SU-DHL-6 (cell line): Measurements from ENCODE around the gene SLC25A44.

Experiments
- H2AFZ ChIP-seq: fragments of 200-600 bp; sonication (generic); 2 replicates; pipeline ENCODE4 v1.6.1; 2014; ENCODE audit warnings: low read depth, mild to moderate bottlenecking, moderate library complexity, mixed read lengths, antibody characterized with exemption, low read length; ENCODE audit not compliant: severe bottlenecking
- H3F3A ChIP-seq: fragments of 200-600 bp; shearing (Covaris generic); 2 replicates; pipeline ENCODE4 v1.6.0; 2016; ENCODE audit warnings: antibody characterized with exemption, mild to moderate bottlenecking; ENCODE audit not compliant: insufficient read depth
- H3K27ac ChIP-seq: fragments of 200-600 bp; sonication (generic); 2 replicates; pipeline ENCODE4 v1.5.1; 2016; ENCODE audit warnings: low read depth, mild to moderate bottlenecking, low read length, moderate library complexity, mixed read lengths
- H3K27me3 ChIP-seq: fragments of 200-600 bp; sonication (generic), shearing (Covaris generic); 2 replicates; pipeline ENCODE4 v1.6.0; 2014; ENCODE audit warnings: mild to moderate bottlenecking, low read length
- H3K36me3 ChIP-seq: fragments of 200-600 bp; sonication (generic); 2 replicates; pipeline ENCODE4 v1.6.1; 2014; ENCODE audit warnings: mild to moderate bottlenecking, low read length, mixed read lengths
- H3K4me2 ChIP-seq: fragments of 300-600, 200-600 bp; shearing (Covaris generic), sonication (generic); 2 replicates; pipeline ENCODE4 v1.6.0; 2014; ENCODE audit warnings: low read length, low read depth, mild to moderate bottlenecking; ENCODE audit not compliant: poor library complexity, severe bottlenecking
- H3K4me3 ChIP-seq: fragments of 200-600 bp; sonication (generic); 2 replicates; pipeline ENCODE4 v1.5.1; 2014; ENCODE audit warnings: antibody characterized with exemption, low read length, mild to moderate bottlenecking, mixed read lengths; ENCODE audit not compliant: insufficient read depth, poor library complexity, severe bottlenecking
- H3K79me2 ChIP-seq: fragments of 200-600 bp; sonication (generic); 2 replicates; pipeline ENCODE4 v1.6.1; 2014; ENCODE audit warnings: mild to moderate bottlenecking, low read length, moderate library complexity; ENCODE audit not compliant: insufficient read depth
- H3K9ac ChIP-seq: fragments of 200-600 bp; sonication (generic); 2 replicates; pipeline ENCODE4 v1.7.0; 2014; ENCODE audit warnings: mild to moderate bottlenecking, low read length
- H3K9me2 ChIP-seq: fragments of 200-600 bp; sonication (generic); replicated peaks from 2 replicates; pipeline ENCODE4 v1.6.1; 2014; ENCODE audit warnings: low read length; ENCODE audit not compliant: insufficient read depth
- H3K9me3 ChIP-seq: fragments of 200-600 bp; sonication (generic); 2 replicates; pipeline ENCODE4 v1.6.1; 2014; ENCODE audit warnings: low read length, mixed read lengths; ENCODE audit not compliant: insufficient read depth
- H4K20me1 ChIP-seq: fragments of 200-600 bp; sonication (generic); 2 replicates; pipeline ENCODE4 v1.6.1; 2014; ENCODE audit warnings: low read depth, mild to moderate bottlenecking, antibody characterized with exemption, low read length, moderate library complexity, mixed read lengths
- EZH2phosphoT487 ChIP-seq: fragments of 200-600 bp; sonication (generic), shearing (Covaris generic); conservative IDR thresholded peaks from 2 replicates; pipeline ENCODE4 v1.6.1; 2018; ENCODE audit warnings: mild to moderate bottlenecking, antibody characterized with exemption, low read length, moderate library complexity, mixed read lengths
- TF ChIP-seq, protein P1 (sequence below): fragments of 200-600 bp; sonication (generic); IDR thresholded peaks from one replicate; pipeline ENCODE4 v1.5.1; 2017; ENCODE audit warnings: antibody characterized with exemption, mild to moderate bottlenecking, low read length, moderate library complexity; ENCODE audit not compliant: insufficient read depth, poor library complexity, severe bottlenecking

SLC25A44 gene

GRCh38 chr1:156146020-156146768 lies 47.7 kb upstream of the SLC25A44 start:
- Histone ChIP-seq H3K4me2 (peak overlapping the region; percentile 98), H3F3A (peaks cover 44% of the 10 kb centered on the region), H2AFZ (peak overlapping the region; percentile 65), H4K20me1 (no peaks in the 10 kb centered on the region), H3K9ac (peak overlapping the region; percentile 67), H3K4me3 (no peak overlapping the region), H3K27me3 (no peaks in the 10 kb centered on the region), H3K9me2 (no peaks in the 10 kb centered on the region), H3K27ac (peak overlapping the region; percentile 94), H3K9me3 (no peaks in the 10 kb centered on the region), H3K79me2 (no peaks in the 10 kb centered on the region; the same call in 1 of the 2 replicates), H3K36me3 (no peaks in the 10 kb centered on the region)
- TF ChIP-seq, protein P1, sequence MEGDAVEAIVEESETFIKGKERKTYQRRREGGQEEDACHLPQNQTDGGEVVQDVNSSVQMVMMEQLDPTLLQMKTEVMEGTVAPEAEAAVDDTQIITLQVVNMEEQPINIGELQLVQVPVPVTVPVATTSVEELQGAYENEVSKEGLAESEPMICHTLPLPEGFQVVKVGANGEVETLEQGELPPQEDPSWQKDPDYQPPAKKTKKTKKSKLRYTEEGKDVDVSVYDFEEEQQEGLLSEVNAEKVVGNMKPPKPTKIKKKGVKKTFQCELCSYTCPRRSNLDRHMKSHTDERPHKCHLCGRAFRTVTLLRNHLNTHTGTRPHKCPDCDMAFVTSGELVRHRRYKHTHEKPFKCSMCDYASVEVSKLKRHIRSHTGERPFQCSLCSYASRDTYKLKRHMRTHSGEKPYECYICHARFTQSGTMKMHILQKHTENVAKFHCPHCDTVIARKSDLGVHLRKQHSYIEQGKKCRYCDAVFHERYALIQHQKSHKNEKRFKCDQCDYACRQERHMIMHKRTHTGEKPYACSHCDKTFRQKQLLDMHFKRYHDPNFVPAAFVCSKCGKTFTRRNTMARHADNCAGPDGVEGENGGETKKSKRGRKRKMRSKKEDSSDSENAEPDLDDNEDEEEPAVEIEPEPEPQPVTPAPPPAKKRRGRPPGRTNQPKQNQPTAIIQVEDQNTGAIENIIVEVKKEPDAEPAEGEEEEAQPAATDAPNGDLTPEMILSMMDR: peak; percentile 60
- TF ChIP-seq EZH2phosphoT487: no peak

GRCh38 chr1:156146769-156147405 lies 47.0 kb upstream of the SLC25A44 start:
- Histone ChIP-seq H3K36me3 (no peaks in the 10 kb centered on the region), H2AFZ (peak overlapping the region; percentile 65), H3K79me2 (no peaks in the 10 kb centered on the region; the same call in 1 of the 2 replicates), H3K27me3 (no peaks in the 10 kb centered on the region), H3K4me2 (peak overlapping the region; percentile 98), H3K27ac (peak overlapping the region; percentile 94), H3K9ac (peak overlapping the region; percentile 67), H3F3A (peaks cover 47% of the 10 kb centered on the region), H3K9me3 (no peaks in the 10 kb centered on the region), H3K4me3 (no peak overlapping the region), H4K20me1 (no peaks in the 10 kb centered on the region), H3K9me2 (no peaks in the 10 kb centered on the region)
- no peak for TF ChIP-seq EZH2phosphoT487
- TF ChIP-seq, protein P1: no peak

GRCh38 chr1:156148216-156148615 lies 45.7 kb upstream of the SLC25A44 start:
- Histone ChIP-seq H3K27me3 (no peaks in the 10 kb centered on the region), H3K9me2 (no peaks in the 10 kb centered on the region), H3K27ac (peak overlapping the region; percentile 94), H3K9me3 (no peaks in the 10 kb centered on the region), H3K36me3 (no peaks in the 10 kb centered on the region), H4K20me1 (no peaks in the 10 kb centered on the region), H3K4me2 (peak overlapping the region; percentile 98), H3F3A (peaks cover 56% of the 10 kb centered on the region), H2AFZ (peak overlapping the region; percentile 46), H3K79me2 (peaks cover 13% of the 10 kb centered on the region), H3K4me3 (no peak overlapping the region), H3K9ac (peak overlapping the region; percentile 67)
- TF ChIP-seq, protein P1: no peak
- no peak for TF ChIP-seq EZH2phosphoT487
